ENCODE data around the gene PRSS3. TPM values are rescaled to one million over a fixed set of nuclear protein-coding genes. Genes with fewer than 3 reads are reported as not detected.
"Not testable (repeated sequence)": the region's sequence is repeated elsewhere in the genome, so short reads cannot be mapped to it uniquely, and the experiment has no call there.

PRSS3 gene
- total and polyA plus RNA-seq, 8 donors = 1.8 to 91.2 (median 13.2) TPM; not detected in 1

- Histone ChIP-seq H3K9me3 (no peaks in the 10 kb centered on the region), H3K4me1 (peaks cover 32 to 76% (median 56%) of the 10 kb centered on the region in 4 donors), H3K36me3 (peaks cover 0 to under 1% (median 0%) of the 10 kb centered on the region in 4 donors), H3K4me3 (peak overlapping the region; percentile 77 to 93 (median 87)), H3K27me3 (no peaks in the 10 kb centered on the region), H3K27ac (peak overlapping the region; percentile 98 to 100 (median 100))
- no peak for TF ChIP-seq EP300 (IDR thresholded peaks at IDR 0.05)
- TF ChIP-seq POLR2AphosphoS5 (IDR thresholded peaks at IDR 0.05) = no peak
- TF ChIP-seq CTCF (IDR thresholded peaks at IDR 0.05) = no peak
- TF ChIP-seq POLR2A (IDR thresholded peaks at IDR 0.05) = no peak
- 15 to 25% (median 19%) methylated on average over 4 of the region's 4 CpGs for WGBS, 5 donors
- intact Hi-C loops (cut with DNase I; ENCODE audit: low total_unique reads) = no loop called here
- peak in 1 of 2 donors; percentile 20 for DNase-seq
Observed at GRCh38 chr9:33818847-33819500, 23.6 kb downstream of the PRSS3 start.

- intact Hi-C loops (cut with DNase I; ENCODE audit: low total_unique reads) = no loop called here
- 27 to 40% (median 38%) methylated on average over 4 of the region's 4 CpGs for WGBS, 5 donors
- DNase-seq = no peak
- Histone ChIP-seq H3K9me3 (no peaks in the 10 kb centered on the region), H3K27me3 (no peaks in the 10 kb centered on the region), H3K4me3 (peak overlapping the region in 2 of 4 donors; percentile 87), H3K27ac (peak overlapping the region in 1 of 5 donors; percentile 100), H3K36me3 (peaks cover 0 to 4% (median 0%) of the 10 kb centered on the region in 4 donors), H3K4me1 (peaks cover 31 to 76% (median 54%) of the 10 kb centered on the region in 4 donors)
- TF ChIP-seq EP300 (IDR thresholded peaks at IDR 0.05) (no peak), CTCF (IDR thresholded peaks at IDR 0.05) (no peak), POLR2AphosphoS5 (IDR thresholded peaks at IDR 0.05) (no peak), POLR2A (IDR thresholded peaks at IDR 0.05) (no peak)
Observed at GRCh38 chr9:33820231-33820745, 24.9 kb downstream of the PRSS3 start.

GRCh38 chr9:33823801-33824200, 28.4 kb downstream of the PRSS3 start:
- 71 to 89% (median 86%) methylated on average over 3 of the region's 3 CpGs for WGBS, 5 donors
- TF ChIP-seq POLR2A (IDR thresholded peaks at IDR 0.05) = no peak
- TF ChIP-seq POLR2AphosphoS5 (IDR thresholded peaks at IDR 0.05) = no peak
- no peak for TF ChIP-seq EP300 (IDR thresholded peaks at IDR 0.05)
- no peak for TF ChIP-seq CTCF (IDR thresholded peaks at IDR 0.05)
- Histone ChIP-seq H3K4me3 (no peak overlapping the region), H3K4me1 (peaks cover 17 to 70% (median 43%) of the 10 kb centered on the region in 4 donors), H3K36me3 (peaks cover 0 to 10% (median 2%) of the 10 kb centered on the region in 4 donors), H3K27me3 (no peaks in the 10 kb centered on the region), H3K27ac (no peak overlapping the region), H3K9me3 (no peaks in the 10 kb centered on the region)
- intact Hi-C loops (cut with DNase I; ENCODE audit: low total_unique reads) = no loop called here
- no peak for DNase-seq

- H3K27me3 ChIP-seq; DNase-seq; H3K9me3 ChIP-seq; H3K4me3 ChIP-seq; intact Hi-C loops (cut with DNase I; ENCODE audit: low total_unique reads); H3K27ac ChIP-seq: not testable (repeated sequence)
- WGBS, 5 donors = 96 to 99% (median 97%) methylated on average over 11 of the region's 11 CpGs
- Histone ChIP-seq H3K36me3 (peaks cover 0 to 14% (median 2%) of the 10 kb centered on the region in 4 donors), H3K4me1 (peaks cover 0 to 62% (median 16%) of the 10 kb centered on the region in 4 donors)
Observed at GRCh38 chr9:33827285-33827684, 31.9 kb downstream of the PRSS3 start.

GRCh38 chr9:33829641-33830230, 34.4 kb downstream of the PRSS3 start:
- H3K27ac ChIP-seq; H3K4me3 ChIP-seq; H3K9me3 ChIP-seq; DNase-seq; H3K27me3 ChIP-seq; intact Hi-C loops (cut with DNase I; ENCODE audit: low total_unique reads): not testable (repeated sequence)
- H3K4me1 ChIP-seq = peaks cover 0 to 66% (median 8%) of the 10 kb centered on the region in 4 donors
- H3K36me3 ChIP-seq = peaks cover 0 to 14% (median 0%) of the 10 kb centered on the region in 4 donors
- 89 to 93% (median 92%) methylated on average over 17 of the region's 17 CpGs for WGBS, 5 donors

Data from stomach (tissue), 9 donors.